ENCODE results near the gene SLC16A7.

DNA sequence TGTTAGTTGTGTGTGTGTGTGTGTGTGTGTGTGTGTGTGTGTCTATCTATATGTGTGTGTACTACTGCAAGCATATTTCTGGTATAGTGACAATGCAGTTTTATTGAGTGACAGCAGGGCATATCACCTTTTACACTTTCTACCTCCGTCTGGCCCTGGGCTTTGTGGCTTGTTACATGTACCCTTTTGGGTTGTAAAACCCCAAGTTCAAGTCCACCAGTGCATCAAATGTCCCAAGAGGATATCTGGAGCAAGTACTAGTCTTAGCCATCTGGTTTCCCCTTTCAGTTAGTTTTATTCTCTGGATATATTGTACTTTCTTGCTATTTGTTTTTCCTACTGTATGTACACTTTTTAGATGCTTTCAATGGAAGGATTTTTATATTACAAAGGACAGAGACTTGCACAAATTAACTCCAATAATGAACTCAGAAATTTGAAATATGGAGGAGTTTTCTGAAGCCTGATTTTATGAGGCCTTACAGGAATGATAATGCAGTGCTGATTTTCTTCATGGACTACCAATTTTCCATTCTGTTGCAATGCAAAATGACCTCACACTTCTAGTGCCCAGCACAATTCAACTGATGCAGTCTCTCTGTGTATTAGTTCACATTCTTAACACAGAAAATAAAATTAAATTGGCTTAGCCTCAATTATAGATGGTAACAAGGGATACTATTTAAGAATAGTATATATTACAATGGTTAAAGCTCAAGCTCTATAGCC is 29.1 kb downstream of the SLC16A7 start:
- TF ChIP-seq, protein P1, sequence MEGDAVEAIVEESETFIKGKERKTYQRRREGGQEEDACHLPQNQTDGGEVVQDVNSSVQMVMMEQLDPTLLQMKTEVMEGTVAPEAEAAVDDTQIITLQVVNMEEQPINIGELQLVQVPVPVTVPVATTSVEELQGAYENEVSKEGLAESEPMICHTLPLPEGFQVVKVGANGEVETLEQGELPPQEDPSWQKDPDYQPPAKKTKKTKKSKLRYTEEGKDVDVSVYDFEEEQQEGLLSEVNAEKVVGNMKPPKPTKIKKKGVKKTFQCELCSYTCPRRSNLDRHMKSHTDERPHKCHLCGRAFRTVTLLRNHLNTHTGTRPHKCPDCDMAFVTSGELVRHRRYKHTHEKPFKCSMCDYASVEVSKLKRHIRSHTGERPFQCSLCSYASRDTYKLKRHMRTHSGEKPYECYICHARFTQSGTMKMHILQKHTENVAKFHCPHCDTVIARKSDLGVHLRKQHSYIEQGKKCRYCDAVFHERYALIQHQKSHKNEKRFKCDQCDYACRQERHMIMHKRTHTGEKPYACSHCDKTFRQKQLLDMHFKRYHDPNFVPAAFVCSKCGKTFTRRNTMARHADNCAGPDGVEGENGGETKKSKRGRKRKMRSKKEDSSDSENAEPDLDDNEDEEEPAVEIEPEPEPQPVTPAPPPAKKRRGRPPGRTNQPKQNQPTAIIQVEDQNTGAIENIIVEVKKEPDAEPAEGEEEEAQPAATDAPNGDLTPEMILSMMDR (IDR thresholded peaks at IDR 0.05): no peak
- TF ChIP-seq POLR2A (IDR thresholded peaks at IDR 0.05): no peak
